HCT116 (cell line): ENCODE measurements around the gene LHFPL6. TPM values are rescaled to one million over a fixed set of nuclear protein-coding genes. Genes with fewer than 3 reads are reported as not detected.

Source experiments
- ATAC-seq: fragments of 200-7000 bp; cut with Tn5 transposase; 2 replicates; pipeline ENCODE4 v1.9.1; 2020; ENCODE audit warnings: mild to moderate bottlenecking, moderate library complexity
- BruUV-seq: library from RNA; stranded (reverse); fragments of 400-500 nt; replicated peaks from 2 replicates; lab custom pipeline; 2021; lab: Mats Ljungman, UMichigan
- CTCF ChIA-PET: fragments of 300-600 bp; sonication (Branson Sonifier 250); formaldehyde crosslinking; loops from one replicate; lab custom pipeline; 2021; ENCODE audit warnings: antibody characterized with exemption; lab: Charles Lee
- POLR2A ChIA-PET: fragments of 300-600, 350-600 bp; sonication (Branson Sonifier 250); formaldehyde crosslinking; loops from one replicate; lab custom pipeline; 2021; ENCODE audit warnings: antibody characterized with exemption; lab: Charles Lee
- RAD21 ChIA-PET, 2 experiments: fragments of 300-600 bp; sonication (Branson Sonifier 250); formaldehyde crosslinking; loops; one replicate each; lab custom pipeline; 2023; ENCODE audit warnings: low total read pairs in 2 of 2; ENCODE audit not compliant: uncharacterized antibody in 2 of 2, unreplicated experiment in 2 of 2, low non-redundant PET in 1 of 2; lab: Charles Lee
- DNase-seq: peaks from one replicate; pipeline ENCODE4 v3.0.0-alpha.2; 2010; ENCODE audit warnings: low read depth, low spot score
- H2AFZ ChIP-seq: fragments of 200-600 bp; shearing (Covaris generic), sonication (generic); 2 replicates; pipeline ENCODE4 v1.6.1; 2017; ENCODE audit warnings: low read depth, mixed run types, mixed read lengths, antibody characterized with exemption, low read length; ENCODE audit not compliant: poor library complexity, severe bottlenecking
- H3K27ac ChIP-seq: 2 replicates; pipeline ENCODE4 v1.5.1; 2012; ENCODE audit warnings: low read depth, low read length
- H3K27me3 ChIP-seq: fragments of 200-600 bp; sonication (generic); 2 replicates; pipeline ENCODE4 v1.6.1; 2016; ENCODE audit warnings: mixed run types, low read length, mixed read lengths; ENCODE audit not compliant: insufficient read depth
- H3K36me3 ChIP-seq, 2 experiments: fragments of 200-500 bp in 1 of 2; fragments of 200-600 bp in 1 of 2; sonication (Bioruptor generic) in 1 of 2; sonication (generic) in 1 of 2; 2 replicates each; pipeline versions ENCODE4 v1.5.1 to v1.6.1; 2014 to 2016; ENCODE audit warnings: low read length in 2 of 2, inconsistent platforms in 1 of 2, mixed read lengths in 1 of 2, mixed run types in 1 of 2; ENCODE audit not compliant: insufficient read depth in 2 of 2, control insufficient read depth in 1 of 2
- H3K4me1 ChIP-seq, 2 experiments: fragments of 200-600 bp in 1 of 2; sonication (generic) in 1 of 2; 2 replicates each; pipeline versions ENCODE4 v1.5.1 to v1.6.1; 2012 to 2017; ENCODE audit warnings: low read length in 2 of 2, inconsistent platforms in 1 of 2, mild to moderate bottlenecking in 1 of 2, mixed read lengths in 1 of 2, mixed run types in 1 of 2, moderate library complexity in 1 of 2; ENCODE audit not compliant: insufficient read depth in 2 of 2, control insufficient read depth in 1 of 2
- H3K4me2 ChIP-seq: fragments of 200-600 bp; sonication (generic); 2 replicates; pipeline ENCODE4 v1.6.1; 2017; ENCODE audit warnings: mixed run types, low read length, mixed read lengths
- H3K4me3 ChIP-seq, 2 experiments: fragments of 200-600 bp in 1 of 2; sonication (generic) in 1 of 2; replicated peaks in 1 of 2; 2 replicates each; pipeline ENCODE4 v1.5.1; 2011 to 2016; ENCODE audit warnings: low read length in 2 of 2, control low read depth in 1 of 2, low read depth in 1 of 2, mild to moderate bottlenecking in 1 of 2, mixed read lengths in 1 of 2, mixed run types in 1 of 2
- H3K79me2 ChIP-seq: fragments of 200-600 bp; sonication (generic); 2 replicates; pipeline ENCODE4 v1.6.1; 2017; ENCODE audit warnings: mild to moderate bottlenecking, mixed run types, low read length, moderate library complexity, mixed read lengths; ENCODE audit not compliant: insufficient read depth
- H3K9ac ChIP-seq: fragments of 200-600 bp; sonication (generic); 2 replicates; pipeline ENCODE4 v1.6.1; 2016; ENCODE audit warnings: low read length, mixed read lengths
- H3K9me2 ChIP-seq: fragments of 200-600 bp; sonication (generic), shearing (Covaris generic); 2 replicates; pipeline ENCODE4 v1.6.1; 2017; ENCODE audit warnings: mixed run types, mild to moderate bottlenecking, moderate library complexity; ENCODE audit not compliant: insufficient read depth
- H3K9me3 ChIP-seq, 2 experiments: fragments of 200-500 bp in 1 of 2; fragments of 200-600 bp in 1 of 2; sonication (Bioruptor generic) in 1 of 2; sonication (generic) in 1 of 2; 2 replicates each; pipeline ENCODE4 v1.6.1; 2014 to 2017; ENCODE audit warnings: low read length in 2 of 2, mixed read lengths in 2 of 2, inconsistent platforms in 1 of 2, low read depth in 1 of 2, mild to moderate bottlenecking in 1 of 2, mixed run types in 1 of 2, moderate library complexity in 1 of 2; ENCODE audit not compliant: control insufficient read depth in 1 of 2, insufficient read depth in 1 of 2
- H4K20me1 ChIP-seq: fragments of 200-600 bp; sonication (generic), shearing (Covaris generic); 2 replicates; pipeline ENCODE4 v1.6.1; 2017; ENCODE audit warnings: mixed run types, mild to moderate bottlenecking, moderate library complexity; ENCODE audit not compliant: insufficient read depth
- CBX3 ChIP-seq: IDR thresholded peaks from 2 replicates; pipeline ENCODE4 v1.6.1; 2012; ENCODE audit warnings: low read depth
- ELF1 ChIP-seq: IDR thresholded peaks from 2 replicates; pipeline ENCODE4 v1.6.1; 2012; ENCODE audit warnings: low read depth, borderline replicate concordance
- SIN3A ChIP-seq: IDR thresholded peaks from 2 replicates; pipeline ENCODE4 v1.6.1; 2012; ENCODE audit warnings: low read depth
- ZNF274 ChIP-seq: fragments of 200-500 bp; sonication (Bioruptor generic); IDR thresholded peaks from 2 replicates; pipeline ENCODE4 v1.6.1; 2014; ENCODE audit warnings: mild to moderate bottlenecking, low read depth, low read length, inconsistent platforms
- intact Hi-C: fragments of 100-400 bp; cut with micrococcal nuclease; formaldehyde crosslinking; loops from 2 replicates; pipeline ENCODE4 v1.10.0; 2022
- total RNA-seq: library from RNA; stranded (reverse); gene quantifications from one replicate; pipeline ENCODE4 v1.2.1, GENCODE V29; 2021; ENCODE audit not compliant: unreplicated experiment
- TF ChIP-seq, protein P1 (sequence below): IDR thresholded peaks from 2 replicates; pipeline ENCODE4 v1.6.1; 2011; ENCODE audit warnings: mild to moderate bottlenecking, low read length, moderate library complexity; ENCODE audit not compliant: insufficient replicate concordance; ENCODE audit errors: extremely low read depth
- TF ChIP-seq, protein P2 (sequence below), 3 experiments: fragments of 200-600 bp in 1 of 3; sonication (generic) in 1 of 3; IDR thresholded peaks in 2 of 3; conservative IDR thresholded peaks in 1 of 3; 2 replicates each; pipeline ENCODE4 v1.5.1; 2012 to 2017; ENCODE audit warnings: low read depth in 2 of 3, low read length in 2 of 3, antibody characterized with exemption in 1 of 3, borderline replicate concordance in 1 of 3, control low read depth in 1 of 3, mild to moderate bottlenecking in 1 of 3, mixed read lengths in 1 of 3, mixed run types in 1 of 3, moderate library complexity in 1 of 3; ENCODE audit not compliant: insufficient read depth in 1 of 3
- TF ChIP-seq, protein P3 (sequence below): IDR thresholded peaks from 2 replicates; pipeline ENCODE4 v1.6.1; 2012
- TF ChIP-seq, protein P4 (sequence below): IDR thresholded peaks from 2 replicates; pipeline ENCODE4 v1.6.1; 2012; ENCODE audit warnings: low read depth

Gene LHFPL6
- total RNA-seq, 1 experiment from 2014 or later: 0.22 TPM

- intact Hi-C loops: no loop called here
- H3K4me2 ChIP-seq: no peak overlapping the region
Observed at GRCh38 chr13:39485314-39485700, 117.7 kb downstream of the LHFPL6 start.

More at GRCh38 chr13:39485314-39485700, 117.7 kb downstream of the LHFPL6 start:
- H3K9me3 ChIP-seq: no peaks in the 10 kb centered on the region
- ChIA-PET POLR2A (no interaction called here), RAD21 (no interaction called here), CTCF (no interaction called here)
- H3K4me1 ChIP-seq: no peaks in the 10 kb centered on the region
- H3K4me3 ChIP-seq: no peak overlapping the region
- no peaks in the 10 kb centered on the region for H4K20me1 ChIP-seq
- no peak overlapping the region for H3K9ac ChIP-seq
- TF ChIP-seq, protein P1, sequence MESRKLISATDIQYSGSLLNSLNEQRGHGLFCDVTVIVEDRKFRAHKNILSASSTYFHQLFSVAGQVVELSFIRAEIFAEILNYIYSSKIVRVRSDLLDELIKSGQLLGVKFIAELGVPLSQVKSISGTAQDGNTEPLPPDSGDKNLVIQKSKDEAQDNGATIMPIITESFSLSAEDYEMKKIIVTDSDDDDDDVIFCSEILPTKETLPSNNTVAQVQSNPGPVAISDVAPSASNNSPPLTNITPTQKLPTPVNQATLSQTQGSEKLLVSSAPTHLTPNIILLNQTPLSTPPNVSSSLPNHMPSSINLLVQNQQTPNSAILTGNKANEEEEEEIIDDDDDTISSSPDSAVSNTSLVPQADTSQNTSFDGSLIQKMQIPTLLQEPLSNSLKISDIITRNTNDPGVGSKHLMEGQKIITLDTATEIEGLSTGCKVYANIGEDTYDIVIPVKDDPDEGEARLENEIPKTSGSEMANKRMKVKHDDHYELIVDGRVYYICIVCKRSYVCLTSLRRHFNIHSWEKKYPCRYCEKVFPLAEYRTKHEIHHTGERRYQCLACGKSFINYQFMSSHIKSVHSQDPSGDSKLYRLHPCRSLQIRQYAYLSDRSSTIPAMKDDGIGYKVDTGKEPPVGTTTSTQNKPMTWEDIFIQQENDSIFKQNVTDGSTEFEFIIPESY: no peak
- TF ChIP-seq SIN3A (no peak), CBX3 (no peak), ELF1 (no peak), ZNF274 (no peak)
- TF ChIP-seq, protein P2, sequence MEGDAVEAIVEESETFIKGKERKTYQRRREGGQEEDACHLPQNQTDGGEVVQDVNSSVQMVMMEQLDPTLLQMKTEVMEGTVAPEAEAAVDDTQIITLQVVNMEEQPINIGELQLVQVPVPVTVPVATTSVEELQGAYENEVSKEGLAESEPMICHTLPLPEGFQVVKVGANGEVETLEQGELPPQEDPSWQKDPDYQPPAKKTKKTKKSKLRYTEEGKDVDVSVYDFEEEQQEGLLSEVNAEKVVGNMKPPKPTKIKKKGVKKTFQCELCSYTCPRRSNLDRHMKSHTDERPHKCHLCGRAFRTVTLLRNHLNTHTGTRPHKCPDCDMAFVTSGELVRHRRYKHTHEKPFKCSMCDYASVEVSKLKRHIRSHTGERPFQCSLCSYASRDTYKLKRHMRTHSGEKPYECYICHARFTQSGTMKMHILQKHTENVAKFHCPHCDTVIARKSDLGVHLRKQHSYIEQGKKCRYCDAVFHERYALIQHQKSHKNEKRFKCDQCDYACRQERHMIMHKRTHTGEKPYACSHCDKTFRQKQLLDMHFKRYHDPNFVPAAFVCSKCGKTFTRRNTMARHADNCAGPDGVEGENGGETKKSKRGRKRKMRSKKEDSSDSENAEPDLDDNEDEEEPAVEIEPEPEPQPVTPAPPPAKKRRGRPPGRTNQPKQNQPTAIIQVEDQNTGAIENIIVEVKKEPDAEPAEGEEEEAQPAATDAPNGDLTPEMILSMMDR (IDR thresholded peaks at IDR 0.05 in 2 of 3, conservative IDR thresholded peaks at IDR 0.05 in 1 of 3; ENCODE audit: borderline replicate concordance in 1 of 3, insufficient read depth in 1 of 3, low read depth in 2 of 3, low read length in 2 of 3): no peak
- TF ChIP-seq, protein P3, sequence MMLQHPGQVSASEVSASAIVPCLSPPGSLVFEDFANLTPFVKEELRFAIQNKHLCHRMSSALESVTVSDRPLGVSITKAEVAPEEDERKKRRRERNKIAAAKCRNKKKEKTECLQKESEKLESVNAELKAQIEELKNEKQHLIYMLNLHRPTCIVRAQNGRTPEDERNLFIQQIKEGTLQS: no peak
- TF ChIP-seq, protein P4, sequence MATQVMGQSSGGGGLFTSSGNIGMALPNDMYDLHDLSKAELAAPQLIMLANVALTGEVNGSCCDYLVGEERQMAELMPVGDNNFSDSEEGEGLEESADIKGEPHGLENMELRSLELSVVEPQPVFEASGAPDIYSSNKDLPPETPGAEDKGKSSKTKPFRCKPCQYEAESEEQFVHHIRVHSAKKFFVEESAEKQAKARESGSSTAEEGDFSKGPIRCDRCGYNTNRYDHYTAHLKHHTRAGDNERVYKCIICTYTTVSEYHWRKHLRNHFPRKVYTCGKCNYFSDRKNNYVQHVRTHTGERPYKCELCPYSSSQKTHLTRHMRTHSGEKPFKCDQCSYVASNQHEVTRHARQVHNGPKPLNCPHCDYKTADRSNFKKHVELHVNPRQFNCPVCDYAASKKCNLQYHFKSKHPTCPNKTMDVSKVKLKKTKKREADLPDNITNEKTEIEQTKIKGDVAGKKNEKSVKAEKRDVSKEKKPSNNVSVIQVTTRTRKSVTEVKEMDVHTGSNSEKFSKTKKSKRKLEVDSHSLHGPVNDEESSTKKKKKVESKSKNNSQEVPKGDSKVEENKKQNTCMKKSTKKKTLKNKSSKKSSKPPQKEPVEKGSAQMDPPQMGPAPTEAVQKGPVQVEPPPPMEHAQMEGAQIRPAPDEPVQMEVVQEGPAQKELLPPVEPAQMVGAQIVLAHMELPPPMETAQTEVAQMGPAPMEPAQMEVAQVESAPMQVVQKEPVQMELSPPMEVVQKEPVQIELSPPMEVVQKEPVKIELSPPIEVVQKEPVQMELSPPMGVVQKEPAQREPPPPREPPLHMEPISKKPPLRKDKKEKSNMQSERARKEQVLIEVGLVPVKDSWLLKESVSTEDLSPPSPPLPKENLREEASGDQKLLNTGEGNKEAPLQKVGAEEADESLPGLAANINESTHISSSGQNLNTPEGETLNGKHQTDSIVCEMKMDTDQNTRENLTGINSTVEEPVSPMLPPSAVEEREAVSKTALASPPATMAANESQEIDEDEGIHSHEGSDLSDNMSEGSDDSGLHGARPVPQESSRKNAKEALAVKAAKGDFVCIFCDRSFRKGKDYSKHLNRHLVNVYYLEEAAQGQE: no peak
- no TSS peak for BruUV-seq
- no peak for ATAC-seq
- no peaks in the 10 kb centered on the region for H3K36me3 ChIP-seq
- H3K27me3 ChIP-seq: peaks cover 32% of the 10 kb centered on the region; the same call in 1 of the 2 replicates
- H3K27ac ChIP-seq: no peak overlapping the region
- no peak overlapping the region for H2AFZ ChIP-seq
- H3K9me2 ChIP-seq: no peaks in the 10 kb centered on the region
- no peaks in the 10 kb centered on the region for H3K79me2 ChIP-seq
- DNase-seq: no peak
